Measurements from ENCODE around the gene EPG5. TPM values are rescaled to one million over a fixed set of nuclear protein-coding genes. Genes with fewer than 3 reads are reported as not detected.

The EPG5 gene
- total RNA-seq, 1 donor from 2014 or later = 31.8 TPM

DNA sequence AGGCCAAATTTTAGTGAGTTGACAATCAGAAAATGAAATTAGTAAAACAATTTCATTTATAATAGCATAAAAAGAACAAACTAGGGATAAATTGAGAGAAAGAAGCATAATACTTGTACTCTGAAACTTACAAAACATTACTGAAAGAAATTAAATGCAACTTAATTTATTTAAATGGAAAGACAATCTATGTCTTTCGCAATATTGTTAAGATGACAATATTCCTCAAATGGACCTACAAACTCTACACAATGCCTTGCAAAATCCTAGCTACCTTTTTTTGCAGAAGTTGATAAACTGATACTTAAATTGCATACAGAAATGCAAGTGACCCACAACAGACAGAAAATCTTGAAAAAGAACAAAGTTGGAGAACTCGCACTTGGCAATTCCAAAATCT lies 9.1 kb downstream of the EPG5 start:
- no peaks in the 10 kb centered on the region for H3K9me3 ChIP-seq (ENCODE audit: control insufficient read depth in 3 of 3, low read length in 3 of 3)
- H3K36me3 ChIP-seq (ENCODE audit: control insufficient read depth in 3 of 3, insufficient read depth in 3 of 3, low read length in 3 of 3) = peaks cover 5 to 17% (median 16%) of the 10 kb centered on the region in 3 donors
- no peak overlapping the region for H3K4me3 ChIP-seq (ENCODE audit: low read length in 3 of 3)
- no peaks in the 10 kb centered on the region for H3K27me3 ChIP-seq (ENCODE audit: control insufficient read depth in 3 of 3, insufficient read depth in 3 of 3, low read length in 3 of 3)
- peaks cover 6 to 35% (median 21%) of the 10 kb centered on the region in 3 donors for H3K4me1 ChIP-seq (ENCODE audit: control insufficient read depth in 3 of 3, insufficient read depth in 3 of 3, low read length in 3 of 3)
- H3K27ac ChIP-seq (ENCODE audit: low read depth, low read length) = no peak overlapping the region
- no peak overlapping the region for H3K9ac ChIP-seq (ENCODE audit: low read depth in 1 of 3, low read length in 3 of 3)

GRCh38 chr18:45957100-45957499 lies 10.0 kb downstream of the EPG5 start:
- no peak overlapping the region for H3K27ac ChIP-seq (ENCODE audit: low read depth, low read length)
- H3K9me3 ChIP-seq (ENCODE audit: control insufficient read depth in 3 of 3, low read length in 3 of 3) = no peaks in the 10 kb centered on the region
- peaks cover 7 to 23% (median 18%) of the 10 kb centered on the region in 3 donors for H3K36me3 ChIP-seq (ENCODE audit: control insufficient read depth in 3 of 3, insufficient read depth in 3 of 3, low read length in 3 of 3)
- H3K4me1 ChIP-seq (ENCODE audit: control insufficient read depth in 3 of 3, insufficient read depth in 3 of 3, low read length in 3 of 3) = peaks cover under 1 to 28% (median 18%) of the 10 kb centered on the region in 3 donors
- H3K27me3 ChIP-seq (ENCODE audit: control insufficient read depth in 3 of 3, insufficient read depth in 3 of 3, low read length in 3 of 3) = no peaks in the 10 kb centered on the region
- no peak overlapping the region for H3K9ac ChIP-seq (ENCODE audit: low read depth in 1 of 3, low read length in 3 of 3)
- H3K4me3 ChIP-seq (ENCODE audit: low read length in 3 of 3) = no peak overlapping the region

DNA sequence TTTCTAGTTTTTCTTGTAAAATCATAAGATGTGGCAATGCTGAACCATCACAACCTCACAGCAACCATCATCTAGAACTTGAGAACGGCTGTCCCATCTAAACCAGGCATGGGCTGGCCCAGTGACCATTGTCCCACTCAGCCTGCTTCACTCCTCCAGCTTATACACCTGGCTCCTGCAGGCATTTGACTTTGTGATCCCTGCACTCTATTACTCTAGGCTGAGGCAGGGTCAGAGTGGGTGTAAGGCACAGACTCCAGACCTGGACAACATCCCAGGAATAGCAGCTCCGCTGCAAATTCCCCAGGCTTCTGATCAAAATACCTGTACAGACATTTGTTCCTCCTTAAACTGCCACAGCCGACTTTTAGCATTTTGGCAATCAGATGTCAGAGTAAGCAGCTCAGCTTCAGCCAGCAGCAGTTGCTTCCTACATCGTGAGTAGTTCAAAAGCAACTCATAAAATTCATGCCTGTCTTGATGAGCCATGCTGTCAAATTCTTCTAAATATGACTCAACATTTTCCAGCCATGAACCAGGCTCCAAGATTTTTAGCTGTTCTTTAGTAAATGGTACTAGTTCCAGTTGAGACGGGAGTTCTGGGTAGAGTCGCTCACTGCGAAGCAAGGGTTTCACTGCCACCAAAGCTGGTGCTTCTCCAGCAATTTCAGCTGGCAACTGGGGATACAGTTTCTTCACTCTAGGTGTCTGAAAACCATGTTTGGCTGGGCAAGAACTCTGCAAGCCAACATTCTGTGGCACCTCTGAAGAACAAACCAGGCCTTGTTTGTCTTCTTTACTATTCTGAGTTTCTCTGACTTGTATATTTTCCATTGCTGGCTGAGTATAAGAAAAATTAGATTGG lies 12.8 kb downstream of the EPG5 start:
- Histone ChIP-seq H3K27me3 (ENCODE audit: control insufficient read depth in 3 of 3, insufficient read depth in 3 of 3, low read length in 3 of 3) (no peaks in the 10 kb centered on the region), H3K4me3 (ENCODE audit: low read length in 3 of 3) (peak overlapping the region in 1 of 3 donors; percentile 5), H3K9ac (ENCODE audit: low read depth in 1 of 3, low read length in 3 of 3) (peak overlapping the region in 1 of 3 donors; percentile 19), H3K4me1 (ENCODE audit: control insufficient read depth in 3 of 3, insufficient read depth in 3 of 3, low read length in 3 of 3) (peaks cover 0 to 22% (median 15%) of the 10 kb centered on the region in 3 donors), H3K27ac (ENCODE audit: low read depth, low read length) (peak overlapping the region; percentile 31), H3K36me3 (ENCODE audit: control insufficient read depth in 3 of 3, insufficient read depth in 3 of 3, low read length in 3 of 3) (peaks cover 9 to 36% (median 29%) of the 10 kb centered on the region in 3 donors), H3K9me3 (ENCODE audit: control insufficient read depth in 3 of 3, low read length in 3 of 3) (no peaks in the 10 kb centered on the region)

DNA sequence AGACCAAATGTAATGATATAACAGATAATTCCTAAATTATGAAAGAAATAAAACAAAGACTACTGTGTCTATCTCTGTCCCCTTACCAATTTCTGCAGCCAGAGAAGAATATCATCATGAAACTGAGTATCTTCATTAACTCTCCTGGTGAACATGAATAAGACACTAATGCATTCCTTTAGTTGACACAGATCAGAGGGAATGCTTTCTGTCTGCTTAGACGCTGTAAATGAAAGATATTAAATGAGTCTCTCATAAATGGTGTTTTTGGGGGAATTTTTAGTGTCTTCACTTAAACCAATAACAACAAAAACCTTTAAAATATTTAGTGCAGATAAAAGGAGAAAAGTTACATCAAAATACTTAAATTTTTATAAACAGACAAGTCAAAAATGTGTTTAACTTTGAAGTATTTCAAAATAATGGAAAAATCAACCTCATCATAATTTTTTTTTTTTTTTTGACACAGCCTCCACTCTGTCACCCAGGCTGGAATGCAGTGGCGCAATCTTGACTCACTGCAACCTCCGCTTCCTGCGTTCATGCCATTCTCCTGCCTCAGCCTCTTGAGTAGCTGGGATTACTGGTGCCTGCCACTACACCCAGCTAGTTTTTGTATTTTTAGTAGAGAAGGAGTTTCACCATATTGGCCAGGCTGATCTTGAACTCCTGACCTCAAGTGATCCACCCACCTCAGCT lies 16.0 kb downstream of the EPG5 start:
- no peak overlapping the region for H3K27ac ChIP-seq (ENCODE audit: low read depth, low read length)
- H3K4me3 ChIP-seq (ENCODE audit: low read length in 3 of 3) = no peak overlapping the region
- H3K9me3 ChIP-seq (ENCODE audit: control insufficient read depth in 3 of 3, low read length in 3 of 3) = no peaks in the 10 kb centered on the region
- no peak overlapping the region for H3K9ac ChIP-seq (ENCODE audit: low read depth in 1 of 3, low read length in 3 of 3)
- H3K4me1 ChIP-seq (ENCODE audit: control insufficient read depth in 3 of 3, insufficient read depth in 3 of 3, low read length in 3 of 3) = peaks cover 0 to 17% (median 13%) of the 10 kb centered on the region in 3 donors
- H3K36me3 ChIP-seq (ENCODE audit: control insufficient read depth in 3 of 3, insufficient read depth in 3 of 3, low read length in 3 of 3) = peaks cover 22 to 56% (median 54%) of the 10 kb centered on the region in 3 donors
- H3K27me3 ChIP-seq (ENCODE audit: control insufficient read depth in 3 of 3, insufficient read depth in 3 of 3, low read length in 3 of 3) = no peaks in the 10 kb centered on the region

DNA sequence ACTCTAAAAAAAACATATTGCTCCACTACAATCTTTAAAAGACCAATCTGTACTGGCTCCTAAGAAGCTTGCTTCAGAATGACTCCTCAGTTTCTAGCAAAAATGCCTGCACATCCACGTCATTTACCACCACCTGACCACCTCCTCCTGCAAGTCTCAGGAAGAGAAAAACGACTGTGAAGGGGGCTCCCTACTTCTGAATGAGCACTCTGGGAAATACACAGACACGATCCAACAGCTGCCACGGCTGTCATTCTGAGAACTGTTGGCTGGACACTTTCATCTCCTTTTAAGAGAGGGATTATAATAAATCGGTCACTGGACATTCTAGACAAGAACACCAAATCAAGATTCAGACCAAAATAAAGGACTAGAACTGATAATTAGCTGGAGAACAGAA lies 21.5 kb downstream of the EPG5 start:
- Histone ChIP-seq H3K36me3 (ENCODE audit: control insufficient read depth in 3 of 3, insufficient read depth in 3 of 3, low read length in 3 of 3) (peaks cover 39 to 75% (median 59%) of the 10 kb centered on the region in 3 donors), H3K27me3 (ENCODE audit: control insufficient read depth in 3 of 3, insufficient read depth in 3 of 3, low read length in 3 of 3) (no peaks in the 10 kb centered on the region), H3K4me3 (ENCODE audit: low read length in 3 of 3) (no peak overlapping the region), H3K27ac (ENCODE audit: low read depth, low read length) (no peak overlapping the region), H3K9ac (ENCODE audit: low read depth in 1 of 3, low read length in 3 of 3) (no peak overlapping the region), H3K4me1 (ENCODE audit: control insufficient read depth in 3 of 3, insufficient read depth in 3 of 3, low read length in 3 of 3) (peaks cover 0 to 4% (median 0%) of the 10 kb centered on the region in 3 donors), H3K9me3 (ENCODE audit: control insufficient read depth in 3 of 3, low read length in 3 of 3) (no peaks in the 10 kb centered on the region)

DNA sequence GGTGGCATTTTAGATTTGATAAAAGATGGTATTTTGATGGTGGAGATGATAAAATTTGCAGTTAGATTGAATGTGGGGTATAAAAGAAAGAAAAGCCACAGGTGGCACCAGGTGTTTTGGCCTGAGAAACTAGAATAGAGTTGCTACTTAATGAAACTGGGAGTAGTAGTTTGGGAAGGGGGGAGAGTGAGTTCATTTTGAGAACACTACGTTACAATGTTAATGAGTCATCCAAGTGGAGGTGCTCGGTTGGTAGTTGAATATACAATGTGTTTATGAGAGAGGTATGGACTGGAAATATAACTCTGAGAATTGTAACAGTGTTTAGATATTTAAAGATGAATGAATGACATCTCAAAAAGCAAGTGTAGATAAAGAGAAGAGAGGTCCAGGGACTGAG lies 26.4 kb downstream of the EPG5 start:
- Histone ChIP-seq H3K36me3 (ENCODE audit: control insufficient read depth in 3 of 3, insufficient read depth in 3 of 3, low read length in 3 of 3) (peaks cover 36 to 62% (median 54%) of the 10 kb centered on the region in 3 donors), H3K9ac (ENCODE audit: low read depth in 1 of 3, low read length in 3 of 3) (no peak overlapping the region)

DNA sequence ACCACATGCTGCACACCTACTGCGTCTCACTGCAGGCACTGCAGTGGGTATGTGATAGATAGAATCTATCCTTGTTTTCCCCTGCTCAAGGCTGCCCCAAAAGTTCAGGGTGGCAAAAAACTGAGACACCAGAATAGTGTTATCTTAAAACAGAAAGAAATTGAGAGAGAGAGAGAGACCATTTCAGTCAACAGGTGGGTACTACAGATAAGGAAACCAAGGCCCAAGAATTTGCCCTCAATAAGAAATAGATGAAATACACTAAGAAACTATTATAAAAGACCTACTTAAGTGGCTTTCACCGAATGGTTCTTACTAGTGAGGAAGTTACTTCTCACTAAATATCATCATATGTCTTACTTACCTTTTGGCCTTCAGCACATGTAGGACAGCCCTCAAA lies 27.9 kb downstream of the EPG5 start:
- Histone ChIP-seq H3K36me3 (ENCODE audit: control insufficient read depth in 3 of 3, insufficient read depth in 3 of 3, low read length in 3 of 3) (peaks cover 38 to 58% (median 45%) of the 10 kb centered on the region in 3 donors), H3K27ac (ENCODE audit: low read depth, low read length) (no peak overlapping the region), H3K4me1 (ENCODE audit: control insufficient read depth in 3 of 3, insufficient read depth in 3 of 3, low read length in 3 of 3) (no peaks in the 10 kb centered on the region), H3K4me3 (ENCODE audit: low read length in 3 of 3) (no peak overlapping the region), H3K9me3 (ENCODE audit: control insufficient read depth in 3 of 3, low read length in 3 of 3) (no peaks in the 10 kb centered on the region), H3K9ac (ENCODE audit: low read depth in 1 of 3, low read length in 3 of 3) (no peak overlapping the region), H3K27me3 (ENCODE audit: control insufficient read depth in 3 of 3, insufficient read depth in 3 of 3, low read length in 3 of 3) (no peaks in the 10 kb centered on the region)

More for the DNA sequence above, 26.4 kb downstream of the EPG5 start:
- H3K9me3 ChIP-seq (ENCODE audit: control insufficient read depth in 3 of 3, low read length in 3 of 3) = no peaks in the 10 kb centered on the region
- H3K4me3 ChIP-seq (ENCODE audit: low read length in 3 of 3) = no peak overlapping the region
- H3K27ac ChIP-seq (ENCODE audit: low read depth, low read length) = no peak overlapping the region
- peaks cover 0 to 2% (median 0%) of the 10 kb centered on the region in 3 donors for H3K4me1 ChIP-seq (ENCODE audit: control insufficient read depth in 3 of 3, insufficient read depth in 3 of 3, low read length in 3 of 3)
- H3K27me3 ChIP-seq (ENCODE audit: control insufficient read depth in 3 of 3, insufficient read depth in 3 of 3, low read length in 3 of 3) = no peaks in the 10 kb centered on the region

GRCh38 chr18:45938488-45938935 lies 28.6 kb downstream of the EPG5 start:
- H3K27me3 ChIP-seq (ENCODE audit: control insufficient read depth in 3 of 3, insufficient read depth in 3 of 3, low read length in 3 of 3) = no peaks in the 10 kb centered on the region
- no peaks in the 10 kb centered on the region for H3K4me1 ChIP-seq (ENCODE audit: control insufficient read depth in 3 of 3, insufficient read depth in 3 of 3, low read length in 3 of 3)
- H3K36me3 ChIP-seq (ENCODE audit: control insufficient read depth in 3 of 3, insufficient read depth in 3 of 3, low read length in 3 of 3) = peaks cover 34 to 56% (median 40%) of the 10 kb centered on the region in 3 donors
- H3K9ac ChIP-seq (ENCODE audit: low read depth in 1 of 3, low read length in 3 of 3) = no peak overlapping the region
- no peak overlapping the region for H3K4me3 ChIP-seq (ENCODE audit: low read length in 3 of 3)
- H3K9me3 ChIP-seq (ENCODE audit: control insufficient read depth in 3 of 3, low read length in 3 of 3) = no peaks in the 10 kb centered on the region
- no peak overlapping the region for H3K27ac ChIP-seq (ENCODE audit: low read depth, low read length)

- no peaks in the 10 kb centered on the region for H3K9me3 ChIP-seq (ENCODE audit: control insufficient read depth in 3 of 3, low read length in 3 of 3)
- H3K36me3 ChIP-seq (ENCODE audit: control insufficient read depth in 3 of 3, insufficient read depth in 3 of 3, low read length in 3 of 3) = peaks cover 27 to 43% (median 35%) of the 10 kb centered on the region in 3 donors
- H3K4me1 ChIP-seq (ENCODE audit: control insufficient read depth in 3 of 3, insufficient read depth in 3 of 3, low read length in 3 of 3) = no peaks in the 10 kb centered on the region
- no peaks in the 10 kb centered on the region for H3K27me3 ChIP-seq (ENCODE audit: control insufficient read depth in 3 of 3, insufficient read depth in 3 of 3, low read length in 3 of 3)
- H3K27ac ChIP-seq (ENCODE audit: low read depth, low read length) = no peak overlapping the region
- no peak overlapping the region for H3K9ac ChIP-seq (ENCODE audit: low read depth in 1 of 3, low read length in 3 of 3)
- H3K4me3 ChIP-seq (ENCODE audit: low read length in 3 of 3) = no peak overlapping the region
Measured at GRCh38 chr18:45935591-45936335, 31.4 kb downstream of the EPG5 start.
